Erythroblast (primary cell): ENCODE measurements around the gene SCARF2.

ENCODE experiments used
- GATA1 ChIP-seq: IDR thresholded peaks from 2 replicates; pipeline ENCODE4 v1.6.1; 2011; ENCODE audit warnings: low read depth, mild to moderate bottlenecking, control low read depth, low read length, moderate library complexity
- POLR2A ChIP-seq: IDR thresholded peaks from 2 replicates; pipeline ENCODE4 v1.6.1; 2011; ENCODE audit warnings: mild to moderate bottlenecking, low read length

DNA sequence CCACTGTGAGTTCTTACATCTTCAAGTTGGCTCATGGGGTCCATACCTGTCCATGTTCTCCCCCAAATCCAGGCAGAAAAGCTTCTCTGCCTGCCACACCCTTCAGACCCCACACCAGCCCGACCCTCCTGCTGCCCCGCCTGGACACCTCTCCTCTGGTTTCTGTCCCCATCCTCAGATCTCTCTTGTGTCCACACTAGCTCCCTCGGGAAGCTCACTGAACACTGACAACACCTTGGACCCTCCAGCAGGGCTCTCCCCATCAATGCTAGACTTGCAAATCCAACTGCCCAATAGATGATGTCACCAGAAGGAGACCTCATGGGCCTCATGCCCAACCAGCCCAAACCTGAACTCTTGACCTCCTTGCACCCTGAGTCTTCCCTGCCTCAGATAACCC is 2.9 kb downstream of the SCARF2 start:
- TF ChIP-seq POLR2A (no peak), GATA1 (no peak)
